Fibroblast of the aortic adventitia (primary cell): ENCODE results near the gene SPECC1L. TPM values are rescaled to one million over a fixed set of nuclear protein-coding genes. Genes with fewer than 3 reads are reported as not detected.

Experiments
- DNase-seq: peaks from one replicate; pipeline ENCODE4 v3.0.0-alpha.2; 2010; ENCODE audit warnings: low read depth
- H3K4me3 ChIP-seq: 2 replicates; pipeline ENCODE4 v1.5.1; 2011; ENCODE audit warnings: low read depth, mild to moderate bottlenecking, control low read depth, low read length, moderate library complexity
- CTCF ChIP-seq: IDR thresholded peaks from 2 replicates; pipeline ENCODE4 v1.5.1; 2011; ENCODE audit warnings: mild to moderate bottlenecking, low read length, control low read depth, inconsistent platforms; ENCODE audit not compliant: insufficient read depth
- total RNA-seq: library from RNA; depleted of rRNA; stranded (reverse); fragments of >200 nt; gene quantifications from 2 replicates; pipeline ENCODE4 v1.2.3, GENCODE V29; 2012; ENCODE audit warnings: low replicate concordance

SPECC1L gene
- total RNA-seq, 1 donor = 43.2 TPM

GRCh38 chr22:24376002-24376401 is 105.4 kb downstream of the SPECC1L start:
- no peak overlapping the region for H3K4me3 ChIP-seq
- no peak for DNase-seq
- no peak for TF ChIP-seq CTCF

- no peak overlapping the region for H3K4me3 ChIP-seq
- TF ChIP-seq CTCF = no peak
- DNase-seq = no peak
Observed at GRCh38 chr22:24376586-24376985, 106.0 kb downstream of the SPECC1L start.

DNA sequence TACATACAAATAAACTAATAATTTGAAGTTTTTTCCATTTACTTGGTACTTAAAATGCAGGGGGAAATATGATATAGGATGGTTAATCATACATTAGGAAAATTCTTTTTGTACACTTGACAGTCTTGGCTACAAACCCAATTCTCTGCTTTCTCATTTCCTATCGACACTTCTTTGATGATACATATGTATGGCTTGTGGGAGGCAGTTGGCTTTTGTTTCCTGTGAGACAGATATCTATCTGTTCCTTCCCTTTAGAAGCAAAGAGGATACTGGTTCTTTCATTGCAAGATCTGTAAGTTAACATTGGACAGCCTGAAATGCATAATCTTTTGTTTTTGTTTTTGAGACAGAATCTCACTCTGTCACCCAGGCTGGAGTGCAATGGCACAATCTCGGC is 108.9 kb downstream of the SPECC1L start:
- no peak overlapping the region for H3K4me3 ChIP-seq
- DNase-seq = no peak
- no peak for TF ChIP-seq CTCF

- DNase-seq = no peak
- TF ChIP-seq CTCF = no peak
- H3K4me3 ChIP-seq = no peak overlapping the region
Observed at GRCh38 chr22:24380220-24380904, 109.7 kb downstream of the SPECC1L start.

GRCh38 chr22:24380905-24381230 is 110.2 kb downstream of the SPECC1L start:
- TF ChIP-seq CTCF = no peak
- no peak for DNase-seq
- H3K4me3 ChIP-seq = no peak overlapping the region

DNA sequence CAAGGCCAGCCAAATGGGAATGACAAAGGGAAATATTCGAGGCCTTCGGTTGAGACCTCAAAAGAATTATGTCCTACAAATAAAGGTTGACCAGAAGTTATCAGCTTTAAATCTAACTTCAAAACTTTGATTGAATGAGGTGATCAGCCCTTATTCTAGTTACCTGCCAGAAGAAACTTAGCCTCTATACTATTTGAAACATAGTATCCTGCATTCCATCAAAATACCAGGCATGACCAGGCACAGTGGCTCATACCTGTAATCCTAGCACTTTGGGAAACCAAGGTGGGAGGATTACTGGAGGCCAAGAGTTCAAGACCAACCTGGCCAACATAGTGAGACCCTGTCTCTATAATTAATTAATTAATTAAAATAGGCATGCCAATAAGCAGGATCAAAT is 112.4 kb downstream of the SPECC1L start:
- DNase-seq = no peak
- no peak overlapping the region for H3K4me3 ChIP-seq
- no peak for TF ChIP-seq CTCF

GRCh38 chr22:24384131-24384530 is 113.5 kb downstream of the SPECC1L start:
- TF ChIP-seq CTCF = no peak
- H3K4me3 ChIP-seq = no peak overlapping the region
- DNase-seq = no peak
